Fibroblast of the aortic adventitia (primary cell): ENCODE measurements around the gene IDE. TPM values are rescaled to one million over a fixed set of nuclear protein-coding genes. Genes with fewer than 3 reads are reported as not detected.

ENCODE experiments used
- DNase-seq: peaks from one replicate; pipeline ENCODE4 v3.0.0-alpha.2; 2010; ENCODE audit warnings: low read depth
- H3K4me3 ChIP-seq: 2 replicates; pipeline ENCODE4 v1.5.1; 2011; ENCODE audit warnings: low read depth, mild to moderate bottlenecking, control low read depth, low read length, moderate library complexity
- total RNA-seq: library from RNA; depleted of rRNA; stranded (reverse); fragments of >200 nt; gene quantifications from 2 replicates; pipeline ENCODE4 v1.2.3, GENCODE V29; 2012; ENCODE audit warnings: low replicate concordance
- TF ChIP-seq, protein P1 (sequence below): IDR thresholded peaks from 2 replicates; pipeline ENCODE4 v1.5.1; 2011; ENCODE audit warnings: mild to moderate bottlenecking, low read length, control low read depth, inconsistent platforms; ENCODE audit not compliant: insufficient read depth

Gene IDE
- total RNA-seq = 20.4 and 44.7 TPM in 2 replicates

DNA sequence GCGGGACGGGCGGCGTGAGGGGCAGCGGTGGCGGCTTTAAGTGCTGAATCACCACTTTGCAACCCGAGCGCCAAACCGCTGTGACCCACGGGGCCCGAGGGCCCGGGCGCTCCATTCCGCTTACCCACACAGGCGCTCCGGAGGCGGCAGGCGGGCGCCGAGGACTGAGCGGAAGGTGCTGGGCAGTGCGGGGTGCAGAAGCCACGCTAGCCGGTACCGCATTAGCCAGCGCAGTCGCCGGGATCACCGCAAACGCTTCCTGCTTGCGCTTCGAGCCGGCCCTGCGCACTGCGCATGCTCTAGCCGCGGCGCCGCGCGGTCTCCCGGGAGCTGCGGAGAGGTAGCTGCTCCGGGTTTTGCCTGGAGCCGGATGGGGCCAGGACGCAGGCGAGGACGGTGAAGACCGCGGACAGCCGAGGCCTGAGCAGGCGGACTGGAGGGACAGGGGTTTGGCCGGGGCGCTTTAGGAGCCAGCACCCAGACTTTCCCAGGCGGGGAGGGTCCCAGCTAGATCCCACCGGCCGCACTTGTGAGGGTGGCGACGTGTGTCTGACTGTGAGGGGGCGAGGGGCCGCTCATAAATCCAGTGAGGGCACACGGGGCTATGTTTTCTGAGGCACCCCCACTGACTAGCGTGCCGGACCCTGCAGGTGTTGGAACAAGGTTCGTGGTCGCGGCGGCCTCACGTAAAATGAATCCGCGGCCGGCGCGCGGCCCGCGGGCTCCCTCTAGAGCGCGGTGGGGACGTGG lies at the start of gene IDE:
Gene IDE, minus strand, starts transcription at position 296 of the 750 bp plus-strand sequence. Its CDS starts 74 bp downstream, at position 222.
- peak; percentile 85 for DNase-seq
- peak within 1 kb of the TSS; percentile 92 for H3K4me3 ChIP-seq
- TF ChIP-seq, protein P1, sequence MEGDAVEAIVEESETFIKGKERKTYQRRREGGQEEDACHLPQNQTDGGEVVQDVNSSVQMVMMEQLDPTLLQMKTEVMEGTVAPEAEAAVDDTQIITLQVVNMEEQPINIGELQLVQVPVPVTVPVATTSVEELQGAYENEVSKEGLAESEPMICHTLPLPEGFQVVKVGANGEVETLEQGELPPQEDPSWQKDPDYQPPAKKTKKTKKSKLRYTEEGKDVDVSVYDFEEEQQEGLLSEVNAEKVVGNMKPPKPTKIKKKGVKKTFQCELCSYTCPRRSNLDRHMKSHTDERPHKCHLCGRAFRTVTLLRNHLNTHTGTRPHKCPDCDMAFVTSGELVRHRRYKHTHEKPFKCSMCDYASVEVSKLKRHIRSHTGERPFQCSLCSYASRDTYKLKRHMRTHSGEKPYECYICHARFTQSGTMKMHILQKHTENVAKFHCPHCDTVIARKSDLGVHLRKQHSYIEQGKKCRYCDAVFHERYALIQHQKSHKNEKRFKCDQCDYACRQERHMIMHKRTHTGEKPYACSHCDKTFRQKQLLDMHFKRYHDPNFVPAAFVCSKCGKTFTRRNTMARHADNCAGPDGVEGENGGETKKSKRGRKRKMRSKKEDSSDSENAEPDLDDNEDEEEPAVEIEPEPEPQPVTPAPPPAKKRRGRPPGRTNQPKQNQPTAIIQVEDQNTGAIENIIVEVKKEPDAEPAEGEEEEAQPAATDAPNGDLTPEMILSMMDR = peak; percentile 87

DNA sequence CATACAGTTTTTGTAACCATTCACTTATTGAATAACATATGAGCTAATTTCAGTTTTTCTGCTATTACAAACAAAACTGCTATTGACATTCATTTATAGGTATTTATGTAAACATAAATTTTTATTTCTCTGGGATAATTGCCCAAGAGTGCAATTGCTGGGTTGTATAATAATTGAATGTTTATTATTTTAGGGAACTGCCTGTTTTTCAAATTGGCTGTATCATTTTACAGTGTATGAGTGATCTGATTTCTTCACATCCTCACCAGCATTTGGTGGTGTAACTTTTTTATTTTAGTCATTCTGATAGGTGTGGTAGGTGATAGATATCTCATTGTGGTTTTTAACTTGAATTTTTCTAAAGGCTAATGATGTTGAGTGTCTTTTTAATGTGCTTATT lies 45.5 kb upstream of the IDE start:
- TF ChIP-seq, protein P1 = no peak
- H3K4me3 ChIP-seq = no peak overlapping the region
- no peak for DNase-seq

DNA sequence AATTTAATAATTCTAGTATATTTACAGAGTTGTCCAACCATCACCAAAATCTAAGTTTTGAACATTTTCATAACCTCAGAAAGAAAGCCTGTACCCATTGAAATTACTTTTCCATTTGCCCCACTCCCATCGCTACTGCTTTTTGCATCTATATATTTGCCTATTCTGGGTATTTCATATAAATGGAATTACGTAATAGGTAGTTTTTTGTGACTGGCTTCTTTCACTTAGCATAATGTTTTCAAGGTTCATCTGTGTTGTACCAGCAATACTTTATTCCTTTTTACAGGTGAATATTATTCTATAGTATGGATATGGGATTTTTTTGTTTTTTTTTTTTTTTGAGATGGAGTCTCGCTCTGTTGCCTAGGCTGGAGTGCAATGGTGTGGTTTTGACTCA lies 41.6 kb upstream of the IDE start:
- TF ChIP-seq, protein P1 = no peak
- no peak for DNase-seq
- H3K4me3 ChIP-seq = no peak overlapping the region

DNA sequence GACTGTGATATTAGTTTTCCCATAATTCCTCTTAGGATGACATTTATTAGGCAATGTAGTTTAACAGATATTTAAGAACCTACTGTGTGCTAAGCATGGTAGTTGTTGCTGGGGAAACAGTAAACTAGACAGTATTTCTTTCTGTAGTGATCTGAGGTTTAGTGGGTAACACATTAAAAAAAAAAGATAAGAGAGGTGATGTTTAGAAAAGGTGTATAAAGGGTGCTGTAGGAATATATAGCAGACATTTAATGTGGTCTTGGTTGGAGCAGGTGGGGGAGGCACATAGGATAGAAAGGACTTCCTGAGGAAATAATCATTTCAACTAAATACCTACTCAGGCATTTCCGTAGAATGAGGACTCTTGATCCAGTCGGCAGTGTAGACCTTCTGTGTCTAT lies 30.9 kb upstream of the IDE start:
- DNase-seq = no peak
- TF ChIP-seq, protein P1 = no peak

DNA sequence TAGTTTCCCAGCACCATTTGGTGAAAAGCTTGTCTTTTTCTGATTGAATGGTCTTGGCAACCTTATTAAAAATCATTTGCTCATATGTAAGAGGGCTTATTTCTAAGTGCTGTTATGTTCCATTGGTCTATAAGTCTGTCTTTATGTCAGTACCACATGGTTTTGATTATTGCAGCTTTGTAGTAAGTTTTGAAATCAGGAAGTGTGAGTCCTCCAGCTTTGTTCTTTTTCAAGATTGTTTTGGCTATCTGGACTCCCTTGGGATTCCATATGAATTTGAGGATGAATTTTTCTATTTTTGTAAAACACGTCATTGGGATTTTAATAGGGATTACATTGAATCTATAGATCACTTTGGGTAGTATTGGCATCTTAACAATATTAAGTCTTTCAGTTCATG lies 24.4 kb upstream of the IDE start:
- DNase-seq = peak; percentile 62
- no peak overlapping the region for H3K4me3 ChIP-seq
- TF ChIP-seq, protein P1 = no peak

More for the DNA sequence above, 30.9 kb upstream of the IDE start:
- H3K4me3 ChIP-seq = no peak overlapping the region

DNA sequence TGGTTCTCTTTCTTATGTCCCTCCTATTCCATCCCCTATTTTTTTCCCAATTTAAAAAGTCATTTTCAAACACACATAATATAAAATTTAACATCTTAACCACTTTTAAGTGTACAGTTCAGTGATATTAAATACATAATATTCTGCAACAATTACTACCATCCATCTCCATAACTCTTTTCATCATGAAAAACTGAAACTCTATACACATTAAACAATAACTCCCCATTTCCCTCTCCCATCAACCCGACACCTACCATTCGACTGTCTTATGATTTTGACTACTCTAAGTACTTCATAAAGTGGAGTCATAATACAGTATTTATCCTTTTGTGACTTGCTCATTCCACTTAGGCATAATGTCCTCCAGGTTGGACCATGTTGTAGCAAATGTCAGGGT lies 21.6 kb upstream of the IDE start:
- TF ChIP-seq, protein P1 = no peak
- no peak for DNase-seq
- H3K4me3 ChIP-seq = no peak overlapping the region
